CD4-positive, alpha-beta T cell treated with Interleukin-6 for 4 hours (primary cell): Measurements from ENCODE around the gene RNU5D-1.
"Not testable (repeated sequence)": the region's sequence is repeated elsewhere in the genome, so short reads cannot be mapped to it uniquely, and the experiment has no call there.

Experiments
- DNase-seq: peaks from one replicate; pipeline ENCODE4 v3.0.0-alpha.2; 2020; ENCODE audit warnings: mixed read lengths

The RNU5D-1 gene

DNA sequence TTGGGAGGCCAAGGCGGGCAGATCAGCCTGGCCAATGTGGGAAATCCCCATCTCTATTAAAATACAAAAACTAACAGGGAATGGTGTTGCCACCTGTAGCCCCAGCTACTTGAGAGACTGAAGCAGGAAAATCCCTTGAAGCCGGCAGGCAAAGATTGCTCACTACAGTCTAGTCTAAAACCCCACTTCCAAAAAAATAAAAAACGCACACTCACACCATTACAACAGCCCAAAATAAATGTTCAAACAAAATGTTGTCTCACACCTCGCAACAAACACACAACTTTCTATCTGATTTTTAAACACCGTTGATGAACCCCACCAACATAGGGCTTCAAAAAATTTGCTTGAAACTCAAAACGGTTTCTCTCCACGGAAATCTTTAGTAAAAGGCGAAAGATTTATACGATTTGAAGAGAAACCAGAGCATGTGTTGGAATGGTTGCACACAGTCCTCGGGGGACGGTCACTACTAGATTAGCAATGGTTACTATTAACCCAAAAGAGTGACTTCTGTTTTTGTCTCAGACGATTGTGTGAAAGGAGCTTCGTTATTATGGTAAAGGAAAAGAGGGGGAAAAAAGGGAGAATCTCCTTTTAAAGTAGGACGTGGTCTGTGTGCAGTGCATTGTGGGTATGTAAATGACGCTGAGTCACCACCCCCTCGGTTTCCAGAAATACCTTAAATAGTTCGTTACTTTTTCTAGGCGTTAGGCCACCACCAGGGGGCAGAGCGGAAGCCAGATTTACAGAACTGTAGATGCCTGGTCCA is at the start of gene RNU5D-1:
Gene RNU5D-1 (minus strand): TSS at position 430 of the 772 bp plus-strand sequence.
- DNase-seq, result peak; percentile 97

DNA sequence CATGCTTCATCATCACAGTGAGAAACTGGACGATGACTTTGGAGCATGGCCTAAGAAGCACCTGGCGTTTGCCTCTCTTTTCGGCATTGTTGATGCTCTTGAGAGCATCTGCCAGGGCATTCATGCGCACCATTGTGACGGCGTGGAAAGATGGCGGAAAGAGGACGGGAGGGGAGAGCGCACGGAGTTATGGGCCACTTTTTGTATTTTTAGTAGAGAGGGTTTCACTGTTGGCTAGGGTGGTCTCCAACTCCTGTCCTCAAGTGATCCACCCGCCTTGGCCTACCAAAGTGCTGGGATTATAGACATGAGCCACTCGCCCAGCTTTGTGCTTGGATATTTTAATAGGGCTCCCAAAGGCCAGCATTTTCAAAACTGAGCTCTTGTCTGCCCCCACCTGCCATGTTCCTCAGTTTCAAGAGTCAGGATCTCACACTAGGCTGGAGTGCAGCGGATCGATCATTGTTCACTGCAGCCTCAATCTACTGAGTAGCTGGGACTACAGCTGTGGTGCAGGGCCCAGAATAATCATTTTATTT is 49.7 kb upstream of the RNU5D-1 start:
- DNase-seq, result no peak

DNA sequence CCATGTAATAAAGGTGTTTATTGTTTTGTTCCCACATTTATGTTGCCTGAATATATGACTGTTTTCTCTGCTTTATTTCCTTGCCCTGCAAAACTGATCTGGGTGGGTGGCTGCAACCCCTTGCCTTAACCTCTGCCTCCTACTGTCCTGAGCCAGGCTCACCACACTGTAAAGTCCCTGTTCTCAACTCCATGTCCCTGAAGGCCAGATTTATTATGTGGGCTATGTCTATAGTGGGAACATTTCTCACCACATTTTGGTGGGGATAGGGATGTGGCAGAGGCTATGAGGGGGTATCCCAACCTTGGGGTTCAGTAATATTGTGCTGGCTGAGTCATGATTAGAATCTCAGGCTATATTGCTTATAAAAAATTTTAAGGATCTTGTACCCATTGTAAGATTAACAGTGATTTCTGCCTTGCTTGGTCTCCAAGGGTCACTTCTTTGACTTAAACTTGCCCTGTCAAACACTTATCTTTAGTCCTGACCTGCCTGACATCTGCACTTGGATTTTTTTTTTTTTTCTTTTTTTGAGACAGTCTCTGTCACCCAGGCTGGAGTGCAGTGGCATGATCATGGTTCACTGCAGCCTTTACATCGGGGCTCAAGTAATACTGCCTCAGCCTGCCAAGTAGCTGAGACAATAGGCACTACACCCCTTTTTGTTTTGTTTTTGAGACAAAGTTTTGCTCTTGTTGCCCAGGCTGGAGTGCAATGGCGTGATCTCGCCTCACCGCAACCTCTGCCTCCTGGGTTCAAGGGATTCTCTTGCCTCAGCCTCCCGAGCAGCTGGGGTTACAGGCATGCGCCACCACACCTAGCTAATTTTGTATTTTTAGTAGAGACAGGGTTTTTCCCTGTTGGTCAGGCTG is 48.0 kb upstream of the RNU5D-1 start:
- no peak for DNase-seq

DNA sequence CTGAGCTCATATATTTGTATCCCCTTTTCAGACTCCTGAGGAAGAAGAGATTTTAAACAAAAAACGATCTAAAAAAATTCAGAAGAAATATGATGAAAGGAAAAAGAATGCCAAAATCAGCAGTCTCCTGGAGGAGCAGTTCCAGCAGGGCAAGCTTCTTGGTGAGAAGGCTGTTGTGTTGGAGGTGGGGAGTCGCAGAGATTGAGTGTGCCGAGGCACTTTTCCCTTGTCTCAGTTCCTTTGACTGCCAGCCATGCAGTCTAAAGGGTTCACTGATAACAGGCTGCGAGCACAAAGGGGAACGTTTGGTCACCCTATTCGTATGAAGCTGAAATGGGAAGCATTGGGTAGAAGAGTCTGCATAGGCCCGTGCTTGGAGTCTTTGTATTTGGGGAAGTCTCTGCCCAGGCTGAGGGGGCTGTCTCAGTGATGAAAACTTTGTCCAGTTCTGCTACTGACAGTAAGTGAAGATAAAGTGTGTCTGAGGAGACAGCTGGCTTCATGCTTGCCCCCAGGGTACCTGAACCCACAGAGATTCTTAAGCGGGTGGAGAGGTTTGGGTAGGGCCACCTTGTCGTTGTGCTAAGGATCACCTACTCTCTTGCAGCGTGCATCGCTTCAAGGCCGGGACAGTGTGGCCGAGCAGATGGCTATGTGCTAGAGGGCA is 47.1 kb upstream of the RNU5D-1 start:
- no peak for DNase-seq

DNA sequence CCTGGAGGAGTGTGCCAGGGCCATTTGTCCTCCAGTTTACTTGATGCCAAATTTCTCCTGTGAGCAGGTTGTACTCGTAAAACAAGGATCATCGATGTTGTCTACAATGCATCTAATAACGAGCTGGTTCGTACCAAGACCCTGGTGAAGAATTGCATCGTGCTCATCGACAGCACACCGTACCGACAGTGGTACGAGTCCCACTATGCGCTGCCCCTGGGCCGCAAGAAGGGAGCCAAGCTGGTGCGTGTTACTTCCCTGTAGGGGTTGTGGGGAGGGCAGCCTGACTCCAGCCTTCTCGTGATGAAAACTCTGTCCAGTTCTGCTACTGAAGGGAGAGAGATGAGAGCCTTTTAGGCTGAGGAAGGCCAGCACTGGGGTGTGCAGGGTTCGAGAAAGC is 46.6 kb upstream of the RNU5D-1 start:
- DNase-seq, result no peak

DNA sequence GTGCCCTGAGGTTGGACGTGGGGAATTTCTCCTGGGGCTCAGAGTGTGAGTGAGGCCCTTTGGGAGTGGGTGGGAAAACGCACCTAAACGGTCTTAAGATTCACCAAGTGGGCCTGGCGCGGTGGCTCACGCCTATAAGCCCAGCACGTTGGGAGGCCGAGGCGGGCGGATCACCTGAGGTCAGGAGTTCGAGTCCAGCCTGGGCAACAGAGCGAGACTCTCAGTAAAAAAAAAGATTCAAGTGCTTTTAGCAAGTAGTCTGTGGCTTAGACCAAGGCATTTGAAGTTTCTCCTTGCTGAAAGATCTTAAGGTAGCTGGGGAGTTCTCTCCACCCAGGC is 45.7 kb upstream of the RNU5D-1 start:
- DNase-seq, result no peak

DNA sequence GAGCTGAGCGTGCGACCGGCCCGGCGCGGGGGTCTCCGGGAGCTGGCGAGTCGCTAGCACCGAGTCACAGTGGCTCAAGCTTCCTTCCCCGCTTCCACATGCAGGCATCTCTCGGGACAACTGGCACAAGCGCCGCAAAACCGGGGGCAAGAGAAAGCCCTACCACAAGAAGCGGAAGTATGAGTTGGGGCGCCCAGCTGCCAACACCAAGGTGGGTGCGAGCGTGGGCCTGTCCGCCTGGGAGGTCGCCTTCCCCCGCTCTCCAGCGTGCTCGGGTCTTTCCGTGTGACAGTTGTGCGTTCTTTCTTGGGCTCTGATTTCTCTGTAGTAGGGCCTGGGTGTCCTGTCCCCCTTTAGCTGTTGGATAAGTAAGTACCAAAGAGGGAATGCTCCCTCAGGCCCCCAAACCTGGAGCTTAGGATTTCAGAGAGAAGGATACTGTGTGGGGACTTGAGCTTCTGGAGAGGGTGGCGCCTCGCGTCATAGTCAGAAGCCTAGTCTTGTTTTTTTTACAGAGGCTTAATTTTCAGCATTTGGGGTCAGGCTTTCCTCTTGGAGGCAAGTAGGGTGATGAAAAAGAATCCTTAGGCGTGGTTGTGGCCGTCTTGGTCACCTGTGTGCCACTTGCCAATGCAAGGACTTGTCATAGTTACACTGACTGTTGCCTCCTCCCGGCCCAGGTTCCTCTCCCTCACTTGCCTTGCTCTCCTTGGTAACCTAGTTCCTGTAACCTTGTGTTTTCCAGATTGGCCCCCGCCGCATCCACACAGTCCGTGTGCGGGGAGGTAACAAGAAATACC is 45.2 kb upstream of the RNU5D-1 start:
- DNase-seq, result no peak

DNA sequence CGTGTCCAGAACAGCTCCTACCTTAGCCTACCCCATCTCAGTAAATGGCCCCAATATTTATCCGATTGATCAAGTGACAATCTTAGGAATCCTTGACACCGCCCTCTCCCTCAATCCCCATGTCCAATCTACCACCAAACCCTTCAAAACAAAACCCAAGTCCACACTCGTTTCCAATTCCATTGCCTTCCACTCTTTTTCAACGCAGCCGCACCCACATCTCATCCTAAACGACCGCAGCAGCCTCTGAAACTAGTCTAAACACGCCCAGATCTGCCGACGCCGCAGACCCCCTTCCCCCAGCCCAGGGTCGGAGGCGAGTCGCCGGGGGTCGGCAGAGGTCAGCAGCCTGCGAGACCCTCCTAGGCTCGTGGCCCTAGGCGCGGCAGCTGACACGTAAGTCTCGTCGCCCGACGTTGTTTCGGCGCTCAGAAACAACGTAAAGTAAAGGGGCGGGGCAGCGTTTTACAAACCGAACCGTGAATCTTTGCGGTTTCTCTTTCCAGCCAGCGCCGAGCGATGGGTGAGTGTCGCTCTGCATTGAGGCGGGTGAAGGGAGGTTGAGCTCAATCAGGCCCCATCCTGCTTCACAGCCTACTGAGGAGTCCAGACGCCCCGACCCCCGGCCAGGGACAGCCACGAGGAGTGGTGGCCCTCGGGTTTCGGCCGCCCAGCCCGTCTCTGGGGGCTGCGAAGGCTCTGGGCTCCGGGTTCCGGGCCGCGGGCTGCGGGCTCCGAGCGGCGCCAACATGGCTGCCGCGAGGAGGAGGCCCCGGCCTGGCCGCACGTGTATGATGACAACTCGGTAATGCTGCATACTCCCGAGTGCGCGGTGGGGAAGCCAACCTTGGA is 44.3 kb upstream of the RNU5D-1 start, which contains the start of gene RPS8:
Gene RPS8 (plus strand): TSS at position 463 of the 852 bp plus-strand sequence. CDS start 57 bp downstream, at position 520.
- peak; percentile 92 for DNase-seq

DNA sequence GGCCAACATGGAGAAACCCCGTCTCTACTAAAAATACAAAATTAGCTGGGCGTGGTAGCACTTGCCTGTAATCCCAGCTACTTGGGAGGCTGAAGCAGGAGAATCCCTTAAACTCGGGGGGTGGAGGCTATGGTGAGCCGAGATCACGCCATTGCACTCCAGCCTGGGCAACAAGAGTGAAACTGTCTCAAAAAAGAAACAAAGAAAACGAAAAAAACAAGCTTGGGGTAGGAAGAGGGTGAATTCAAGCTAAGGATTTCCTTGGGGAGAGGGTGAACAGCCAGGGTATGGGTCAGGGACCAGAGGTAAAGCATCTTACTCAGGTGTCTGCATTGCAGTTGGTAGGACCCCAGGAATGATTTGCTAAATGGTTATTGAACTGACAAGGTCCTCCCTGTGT is 35.5 kb upstream of the RNU5D-1 start:
- DNase-seq, result not testable (repeated sequence)

DNA sequence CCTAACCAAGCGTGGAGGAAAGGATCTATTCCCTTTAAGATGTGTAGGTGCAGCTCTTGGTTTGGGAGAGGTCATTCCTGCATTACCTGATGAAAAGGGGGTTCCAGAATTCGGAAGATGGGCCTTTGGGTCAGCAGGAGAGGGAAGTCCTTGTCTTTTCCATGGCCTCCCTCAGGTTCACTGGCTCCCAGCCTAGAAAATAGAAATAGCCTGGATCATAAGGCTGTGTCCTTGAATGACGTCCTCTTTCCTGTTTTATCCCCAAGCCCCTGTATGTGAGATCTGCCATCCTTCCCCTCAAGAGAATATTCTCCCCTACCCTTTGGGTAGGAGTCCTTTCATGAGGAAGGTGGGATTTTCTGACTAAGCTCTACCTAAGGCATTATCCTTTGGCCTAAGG is 29.9 kb upstream of the RNU5D-1 start:
- no peak for DNase-seq

DNA sequence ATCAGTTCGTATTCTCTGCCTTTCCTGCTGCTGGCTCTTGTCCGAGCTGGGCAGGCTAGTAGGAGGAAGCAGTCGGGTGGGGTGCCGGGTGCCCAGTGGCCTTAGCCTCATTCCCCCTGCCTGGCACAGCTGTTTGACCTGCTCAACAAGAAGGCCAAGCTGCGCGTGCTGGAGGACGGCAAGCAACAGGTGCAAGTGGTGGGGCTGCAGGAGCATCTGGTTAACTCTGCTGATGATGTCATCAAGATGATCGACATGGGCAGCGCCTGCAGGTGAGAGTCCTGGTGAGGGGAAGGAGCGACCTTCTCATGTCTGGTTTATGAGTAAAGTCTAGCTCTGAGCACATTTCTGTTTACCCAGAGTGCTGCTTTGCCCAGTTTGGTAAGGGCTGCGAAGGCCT is 28.1 kb upstream of the RNU5D-1 start:
- DNase-seq, result no peak

DNA sequence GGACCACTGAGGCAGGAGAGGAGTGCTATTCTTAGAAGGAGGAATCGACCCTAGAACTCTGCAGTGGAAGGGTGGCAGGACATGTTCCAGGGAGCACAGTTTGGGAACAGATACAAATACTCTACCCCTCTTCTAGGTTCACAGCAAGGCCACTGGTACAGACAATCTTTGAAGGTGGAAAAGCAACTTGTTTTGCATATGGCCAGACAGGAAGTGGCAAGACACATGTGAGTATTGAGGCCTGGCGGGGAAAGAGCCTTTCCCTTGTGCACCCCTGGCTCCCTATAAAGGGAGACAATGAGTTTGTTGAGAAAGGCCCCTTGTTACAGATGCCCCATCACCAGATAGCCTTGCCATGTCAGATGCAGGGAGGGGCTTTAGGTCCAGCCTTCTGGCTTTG is 26.4 kb upstream of the RNU5D-1 start:
- no peak for DNase-seq

DNA sequence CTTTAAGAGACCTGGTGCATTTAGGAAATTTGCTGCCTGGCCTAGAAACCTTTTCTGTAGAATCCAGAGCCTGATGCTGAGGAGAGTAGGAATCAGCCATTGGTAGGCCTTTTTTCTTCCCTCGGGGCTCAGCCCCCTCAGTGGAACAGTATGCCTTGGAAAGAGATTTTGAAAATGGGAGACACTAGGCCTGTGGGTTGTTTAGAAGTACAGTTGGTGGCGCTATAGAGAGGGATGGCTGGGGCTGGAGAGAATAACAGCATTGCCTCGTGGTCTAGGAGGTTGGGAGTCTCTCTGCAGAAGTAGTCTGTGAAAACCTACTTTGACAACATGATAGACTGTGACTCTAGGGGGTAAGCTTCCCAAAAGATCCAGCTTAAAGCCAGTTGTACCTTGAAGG is 16.9 kb upstream of the RNU5D-1 start:
- DNase-seq, result no peak

DNA sequence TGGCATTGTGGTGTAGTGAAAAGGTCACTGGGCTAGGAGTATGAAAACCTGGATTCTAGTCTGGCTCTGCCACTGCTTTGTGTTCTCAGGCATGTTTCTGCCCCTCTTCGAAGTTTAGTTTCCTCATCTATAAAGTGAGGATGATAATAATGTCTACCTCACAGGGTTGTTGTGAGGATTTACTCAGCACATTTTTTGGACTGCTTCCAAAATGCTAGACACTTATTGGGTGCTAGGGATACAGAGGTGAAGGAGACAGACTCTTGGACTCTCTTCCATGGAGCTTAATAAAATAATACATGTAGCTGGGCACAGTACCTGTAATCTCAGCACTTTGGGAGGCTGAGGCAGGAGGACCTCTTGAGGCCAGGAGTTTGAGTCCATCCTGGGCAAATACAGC is 12.2 kb upstream of the RNU5D-1 start:
- DNase-seq, result no peak

DNA sequence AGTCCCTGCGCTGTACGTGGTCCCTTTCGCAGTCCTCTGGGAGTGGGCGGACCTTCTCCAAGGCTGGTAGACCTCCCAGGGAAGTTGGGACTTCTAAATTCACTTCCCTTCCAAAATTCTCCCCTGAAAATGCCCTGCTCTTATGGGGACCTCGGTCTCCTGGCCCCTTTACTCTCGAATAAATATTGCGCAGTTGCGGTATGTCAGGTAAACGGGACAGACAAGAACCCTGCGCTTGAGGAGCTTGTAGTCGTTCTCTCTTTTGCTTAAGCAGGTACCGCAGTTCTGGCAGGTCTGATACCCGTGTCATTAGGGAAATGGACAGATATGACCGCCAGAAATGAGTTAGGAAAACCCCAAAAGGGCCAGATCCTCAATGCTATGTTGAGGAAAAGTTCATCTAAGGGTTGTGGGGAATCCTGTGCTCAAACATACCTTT is 9.2 kb upstream of the RNU5D-1 start:
- DNase-seq, result no peak

DNA sequence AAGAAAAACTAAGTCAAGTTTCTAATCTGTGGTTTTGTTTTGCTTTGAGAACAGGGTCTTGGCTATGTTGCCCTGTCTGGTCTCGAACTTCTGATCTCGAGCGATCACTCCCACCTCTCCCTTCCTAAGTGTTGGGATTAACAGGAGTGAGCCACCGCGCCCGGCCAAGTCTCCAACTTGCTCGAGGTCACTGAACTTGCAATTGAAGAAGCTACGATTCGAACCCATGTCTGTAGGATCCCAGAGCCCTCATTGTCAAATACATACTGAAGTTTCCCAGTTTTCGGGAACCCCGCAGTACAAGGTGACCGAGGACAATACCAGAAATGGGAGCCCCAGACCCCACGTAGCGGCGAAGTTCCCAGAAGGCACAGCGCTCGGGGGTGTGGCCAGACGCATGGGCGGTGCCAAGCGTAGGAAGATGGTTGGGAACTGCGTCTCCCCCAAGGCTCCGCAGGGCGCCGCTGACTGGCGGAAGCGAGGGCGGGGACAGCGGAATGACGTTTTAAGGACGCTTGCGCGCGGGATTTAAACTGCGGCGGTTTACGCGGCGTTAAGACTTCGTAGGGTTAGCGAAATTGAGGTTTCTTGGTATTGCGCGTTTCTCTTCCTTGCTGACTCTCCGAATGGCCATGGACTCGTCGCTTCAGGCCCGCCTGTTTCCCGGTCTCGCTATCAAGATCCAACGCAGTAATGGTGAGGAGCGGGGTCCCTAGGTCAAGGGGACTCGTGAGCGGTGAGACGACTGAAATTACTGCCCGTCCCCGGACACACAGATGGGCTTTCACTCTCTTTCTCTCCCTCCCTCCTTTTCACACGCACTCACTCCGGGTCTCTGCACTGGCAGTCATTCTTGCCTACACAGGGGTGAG is 8.6 kb upstream of the RNU5D-1 start, which contains the start of gene KIF2C:
Gene KIF2C (plus strand): TSS at position 531 of the 872 bp plus-strand sequence. CDS start 96 bp downstream, at position 627.
- DNase-seq, result peak; percentile 98

DNA sequence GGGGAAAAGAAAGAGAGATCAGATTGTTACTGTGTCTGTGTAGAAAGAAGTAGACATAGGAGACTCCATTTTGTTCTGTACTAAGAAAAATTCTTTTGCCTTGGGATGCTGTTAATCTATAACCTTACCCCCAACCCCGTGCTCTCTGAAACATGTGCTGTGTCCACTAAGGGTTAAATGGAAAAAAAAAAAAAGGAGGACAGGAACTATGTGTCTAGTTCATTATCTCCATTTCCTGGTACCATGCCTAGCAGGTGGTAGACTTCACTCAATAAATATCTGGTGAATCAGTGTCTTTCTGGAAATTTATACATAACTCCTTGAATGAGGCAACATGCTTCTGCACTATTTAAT is 8.0 kb upstream of the RNU5D-1 start:
- DNase-seq, result not testable (repeated sequence)

DNA sequence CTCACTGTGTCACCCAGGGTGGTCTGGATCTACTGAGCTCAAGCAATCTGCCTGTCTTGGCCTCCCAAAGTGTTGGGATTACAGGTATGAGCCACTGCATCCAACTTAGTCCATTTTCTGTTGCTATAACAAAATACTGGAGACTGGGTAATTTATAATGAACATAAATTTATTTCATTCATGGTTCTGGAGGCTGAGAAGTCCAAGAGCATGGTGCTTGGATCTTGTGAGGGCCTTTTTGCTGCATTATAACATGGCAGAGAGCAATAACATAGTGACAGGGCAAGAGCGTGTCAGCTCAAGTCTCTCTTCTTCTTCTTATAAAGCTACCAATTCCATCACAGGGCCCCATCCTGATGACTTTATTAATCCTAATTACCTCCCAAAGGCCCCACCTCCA is 5.0 kb upstream of the RNU5D-1 start:
- no peak for DNase-seq

DNA sequence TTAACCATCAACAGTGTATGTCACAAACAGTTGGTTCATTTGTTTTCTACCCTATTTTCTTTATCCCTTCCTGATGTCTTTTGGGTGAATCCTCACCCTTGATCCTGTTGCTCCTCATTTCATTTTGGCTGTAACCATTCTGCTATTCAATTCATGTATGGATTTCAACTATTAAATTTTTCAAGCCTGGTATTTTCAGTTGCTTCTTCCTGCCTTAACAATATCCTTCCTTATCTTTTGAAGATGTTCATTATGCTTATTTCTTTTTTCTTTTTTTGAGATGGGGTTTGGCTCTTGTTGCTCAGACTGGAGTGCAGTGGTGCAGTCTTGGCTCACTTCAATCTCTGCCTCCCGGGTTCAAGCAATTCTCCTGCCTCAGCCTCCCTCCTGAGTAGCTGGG is 2.8 kb upstream of the RNU5D-1 start:
- DNase-seq, result no peak

DNA sequence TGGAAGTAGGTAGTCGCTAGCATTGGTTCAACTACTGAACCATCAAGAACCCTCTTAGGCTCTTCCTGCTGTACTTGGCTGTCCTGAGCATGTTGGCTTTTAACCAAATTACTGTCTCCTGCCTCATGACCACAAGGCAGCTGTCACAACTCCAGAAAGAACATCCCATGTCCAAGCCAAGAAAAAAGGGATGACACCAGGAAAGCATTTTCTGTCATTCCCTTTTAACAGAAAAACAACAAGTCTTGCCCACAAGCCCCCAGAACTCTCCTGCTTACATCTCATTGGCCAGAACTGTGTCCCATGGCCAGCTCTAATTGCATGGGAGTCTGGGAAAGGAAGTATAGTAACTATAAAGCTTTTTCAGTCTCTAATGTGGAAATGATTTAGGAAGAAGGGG is 2.4 kb upstream of the RNU5D-1 start:
- DNase-seq, result no peak
